ENCODE results near the gene ACOT12. TPM values are rescaled to one million over a fixed set of nuclear protein-coding genes. Genes with fewer than 3 reads are reported as not detected.

ACOT12 gene
- polyA plus RNA-seq, 1 donor (not counting 4 experiments of a cell fraction or from before 2014, with no cell fraction given), result not detected

DNA sequence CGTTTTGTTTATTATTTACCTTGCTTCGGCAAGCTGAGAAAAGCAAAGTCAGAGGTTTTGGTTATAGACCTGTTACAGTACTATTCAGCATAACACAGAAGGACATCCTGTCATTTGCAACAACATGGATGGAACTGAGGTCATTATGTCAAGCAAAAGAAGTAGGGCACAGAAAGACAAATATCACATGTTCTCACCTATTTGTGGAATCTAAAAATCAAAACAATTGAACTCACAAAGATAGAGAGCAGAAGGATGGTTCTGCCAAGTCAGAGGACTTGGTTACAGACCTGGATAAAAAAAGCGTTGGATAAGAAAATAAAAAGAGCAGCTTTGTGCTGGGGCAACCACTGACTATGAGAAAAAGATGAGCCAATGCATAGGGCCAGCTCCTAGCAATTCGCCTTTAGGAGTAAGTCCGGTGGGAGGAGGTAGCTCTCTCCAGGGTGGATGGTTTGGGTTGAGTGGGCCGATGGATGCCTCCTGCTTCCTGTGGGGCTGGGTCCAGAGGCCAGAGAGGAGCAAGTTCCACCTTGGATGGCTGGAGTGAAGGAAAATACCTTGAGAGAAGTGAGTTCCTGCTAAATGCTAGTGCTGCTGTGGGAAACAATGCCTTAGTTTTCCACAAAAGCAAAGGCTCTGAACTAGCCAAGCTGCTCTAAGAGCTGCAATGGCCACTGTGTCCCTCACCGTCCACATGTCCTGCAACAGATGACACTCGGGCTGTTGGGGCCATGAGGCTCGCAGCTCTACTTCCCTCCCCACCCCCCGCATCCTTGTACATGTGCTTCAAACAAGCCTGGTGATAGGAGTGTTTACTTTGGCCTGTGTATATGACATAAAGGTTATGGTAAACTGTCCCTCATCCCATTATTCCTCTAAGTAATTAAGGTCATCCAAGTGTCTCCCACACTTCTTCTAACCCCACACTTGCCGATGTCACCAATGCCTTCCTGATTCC is 38.4 kb downstream of the ACOT12 start:
- H3K4me2 ChIP-seq (ENCODE audit: control insufficient read depth, extremely low read depth, insufficient read depth, low read depth, low read length), result no peak overlapping the region
- no peaks in the 10 kb centered on the region for H3K9me3 ChIP-seq (ENCODE audit: control insufficient read depth, low read depth, low read length)
- dilution Hi-C loops (cut with MboI; ENCODE audit: extremely low pct_ligation_motif_present, low sequenced_read_pairs), result no loop called here
- DNase-seq (ENCODE audit: low read depth, low spot score), result no peak
- no peak for FAIRE-seq
- H3K27me3 ChIP-seq (ENCODE audit: control insufficient read depth, extremely low read depth, insufficient read depth, low read length), result no peaks in the 10 kb centered on the region
- no peak overlapping the region for H2AFZ ChIP-seq (ENCODE audit: control insufficient read depth, low read length)
- no peaks in the 10 kb centered on the region for H4K20me1 ChIP-seq (ENCODE audit: control insufficient read depth, extremely low read depth, insufficient read depth, low read length)
- no peaks in the 10 kb centered on the region for H3K9me1 ChIP-seq (ENCODE audit: control insufficient read depth, extremely low read depth, insufficient read depth, low read length)
- H3K4me1 ChIP-seq (ENCODE audit: control insufficient read depth, extremely low read depth, insufficient read depth, low read length), result peaks cover 8% of the 10 kb centered on the region
- H3K9ac ChIP-seq (ENCODE audit: control insufficient read depth, extremely low read depth, insufficient read depth, low read length), result no peak overlapping the region
- no peaks in the 10 kb centered on the region for H3K79me2 ChIP-seq (ENCODE audit: control insufficient read depth, insufficient read depth, low read length)
- no peak overlapping the region for H3K27ac ChIP-seq (ENCODE audit: control insufficient read depth, insufficient read depth, low read length)
- no peaks in the 10 kb centered on the region for H3K36me3 ChIP-seq (ENCODE audit: control insufficient read depth in 2 of 2, extremely low read depth in 1 of 2, insufficient read depth in 2 of 2, low read length in 2 of 2)
- H3K4me3 ChIP-seq (ENCODE audit: control insufficient read depth in 2 of 3, extremely low read depth in 1 of 3, insufficient read depth in 2 of 3, low read depth in 1 of 3, low read length in 3 of 3), result no peak overlapping the region
- no peak for TF ChIP-seq EZH2 (IDR thresholded peaks at IDR 0.05; ENCODE audit: low read length)
- TF ChIP-seq, protein P1, sequence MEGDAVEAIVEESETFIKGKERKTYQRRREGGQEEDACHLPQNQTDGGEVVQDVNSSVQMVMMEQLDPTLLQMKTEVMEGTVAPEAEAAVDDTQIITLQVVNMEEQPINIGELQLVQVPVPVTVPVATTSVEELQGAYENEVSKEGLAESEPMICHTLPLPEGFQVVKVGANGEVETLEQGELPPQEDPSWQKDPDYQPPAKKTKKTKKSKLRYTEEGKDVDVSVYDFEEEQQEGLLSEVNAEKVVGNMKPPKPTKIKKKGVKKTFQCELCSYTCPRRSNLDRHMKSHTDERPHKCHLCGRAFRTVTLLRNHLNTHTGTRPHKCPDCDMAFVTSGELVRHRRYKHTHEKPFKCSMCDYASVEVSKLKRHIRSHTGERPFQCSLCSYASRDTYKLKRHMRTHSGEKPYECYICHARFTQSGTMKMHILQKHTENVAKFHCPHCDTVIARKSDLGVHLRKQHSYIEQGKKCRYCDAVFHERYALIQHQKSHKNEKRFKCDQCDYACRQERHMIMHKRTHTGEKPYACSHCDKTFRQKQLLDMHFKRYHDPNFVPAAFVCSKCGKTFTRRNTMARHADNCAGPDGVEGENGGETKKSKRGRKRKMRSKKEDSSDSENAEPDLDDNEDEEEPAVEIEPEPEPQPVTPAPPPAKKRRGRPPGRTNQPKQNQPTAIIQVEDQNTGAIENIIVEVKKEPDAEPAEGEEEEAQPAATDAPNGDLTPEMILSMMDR (optimal IDR thresholded peaks at IDR 0.05 in 1 of 3, IDR thresholded peaks at IDR 0.05 in 1 of 3, conservative IDR thresholded peaks at IDR 0.05 in 1 of 3; ENCODE audit: extremely low read depth in 1 of 3, insufficient read depth in 2 of 3, low read length in 3 of 3), result no peak

DNA sequence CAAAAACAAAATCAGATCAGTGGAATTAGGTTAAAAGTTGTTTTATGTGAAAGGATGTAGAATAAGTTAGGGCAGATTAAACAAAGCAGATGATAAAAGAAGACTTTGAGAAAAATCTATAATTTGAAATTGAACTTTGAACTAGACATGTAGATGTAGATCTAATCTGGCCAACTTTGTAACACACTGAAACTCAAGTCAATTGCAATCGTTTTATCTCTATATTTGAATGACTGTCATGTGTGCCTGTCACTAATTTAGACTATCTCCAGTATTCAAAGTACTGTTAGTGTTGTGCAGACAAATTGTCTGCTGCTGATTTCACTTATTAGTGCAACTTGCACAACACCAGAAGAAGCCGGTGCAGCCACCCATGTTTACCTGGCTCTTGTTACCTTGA is 39.8 kb downstream of the ACOT12 start:
- Histone ChIP-seq H3K36me3 (ENCODE audit: control insufficient read depth in 2 of 2, extremely low read depth in 1 of 2, insufficient read depth in 2 of 2, low read length in 2 of 2) (no peaks in the 10 kb centered on the region), H3K27me3 (ENCODE audit: control insufficient read depth, extremely low read depth, insufficient read depth, low read length) (no peaks in the 10 kb centered on the region), H3K4me2 (ENCODE audit: control insufficient read depth, extremely low read depth, insufficient read depth, low read depth, low read length) (no peak overlapping the region), H3K9me3 (ENCODE audit: control insufficient read depth, low read depth, low read length) (no peaks in the 10 kb centered on the region), H3K79me2 (ENCODE audit: control insufficient read depth, insufficient read depth, low read length) (no peaks in the 10 kb centered on the region), H3K9me1 (ENCODE audit: control insufficient read depth, extremely low read depth, insufficient read depth, low read length) (no peaks in the 10 kb centered on the region), H3K4me3 (ENCODE audit: control insufficient read depth in 2 of 3, extremely low read depth in 1 of 3, insufficient read depth in 2 of 3, low read depth in 1 of 3, low read length in 3 of 3) (no peak overlapping the region), H3K9ac (ENCODE audit: control insufficient read depth, extremely low read depth, insufficient read depth, low read length) (no peak overlapping the region), H3K4me1 (ENCODE audit: control insufficient read depth, extremely low read depth, insufficient read depth, low read length) (peaks cover 4% of the 10 kb centered on the region), H4K20me1 (ENCODE audit: control insufficient read depth, extremely low read depth, insufficient read depth, low read length) (no peaks in the 10 kb centered on the region), H2AFZ (ENCODE audit: control insufficient read depth, low read length) (no peak overlapping the region), H3K27ac (ENCODE audit: control insufficient read depth, insufficient read depth, low read length) (no peak overlapping the region)
- TF ChIP-seq, protein P1 (optimal IDR thresholded peaks at IDR 0.05 in 1 of 3, IDR thresholded peaks at IDR 0.05 in 1 of 3, conservative IDR thresholded peaks at IDR 0.05 in 1 of 3; ENCODE audit: extremely low read depth in 1 of 3, insufficient read depth in 2 of 3, low read length in 3 of 3), result no peak
- TF ChIP-seq EZH2 (IDR thresholded peaks at IDR 0.05; ENCODE audit: low read length), result no peak
- FAIRE-seq (no peak), DNase-seq (ENCODE audit: low read depth, low spot score) (no peak)
- dilution Hi-C loops (cut with MboI; ENCODE audit: extremely low pct_ligation_motif_present, low sequenced_read_pairs), result no loop called here

All from keratinocyte (primary cell).